ENCODE data around the gene IL3.

DNA sequence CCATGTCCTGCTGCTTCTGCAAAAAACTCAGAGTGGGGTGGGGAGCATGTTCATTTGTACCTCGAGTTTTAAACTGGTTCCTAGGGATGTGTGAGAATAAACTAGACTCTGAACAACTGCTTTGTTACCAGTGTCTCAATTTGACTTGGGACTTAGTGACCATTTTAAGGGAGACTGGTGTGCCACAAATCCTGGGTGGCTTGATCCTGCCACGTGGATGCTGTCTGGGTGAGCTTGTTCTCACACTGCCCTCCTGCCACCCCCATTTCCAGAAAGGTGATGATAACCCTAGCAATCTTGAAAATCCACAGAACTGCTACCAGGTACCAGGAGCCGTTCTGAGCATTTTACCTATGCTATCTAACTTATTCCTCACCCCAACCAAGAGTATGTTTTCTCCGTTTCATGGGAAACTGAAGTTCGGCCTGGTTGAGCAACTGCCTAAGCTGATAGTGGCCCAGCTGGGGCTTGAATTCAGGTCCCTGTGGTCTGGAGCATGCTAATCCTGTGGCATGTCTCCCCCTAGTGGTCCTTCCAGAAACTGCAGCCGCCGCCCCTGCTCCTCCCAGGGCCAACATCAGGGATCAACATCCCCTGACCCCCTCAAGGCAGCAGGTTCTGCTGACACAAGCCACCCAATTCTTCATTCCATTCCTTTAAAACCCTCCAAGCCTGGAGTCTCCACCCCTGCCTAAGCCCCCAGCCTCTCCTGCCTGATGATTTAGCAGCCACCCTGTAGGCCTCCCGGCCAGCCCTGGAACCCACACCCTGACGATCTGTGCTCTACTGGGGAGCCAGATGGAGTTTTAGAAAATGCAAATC lies 2.8 kb downstream of the IL3 start:
- TF ChIP-seq, protein P1, sequence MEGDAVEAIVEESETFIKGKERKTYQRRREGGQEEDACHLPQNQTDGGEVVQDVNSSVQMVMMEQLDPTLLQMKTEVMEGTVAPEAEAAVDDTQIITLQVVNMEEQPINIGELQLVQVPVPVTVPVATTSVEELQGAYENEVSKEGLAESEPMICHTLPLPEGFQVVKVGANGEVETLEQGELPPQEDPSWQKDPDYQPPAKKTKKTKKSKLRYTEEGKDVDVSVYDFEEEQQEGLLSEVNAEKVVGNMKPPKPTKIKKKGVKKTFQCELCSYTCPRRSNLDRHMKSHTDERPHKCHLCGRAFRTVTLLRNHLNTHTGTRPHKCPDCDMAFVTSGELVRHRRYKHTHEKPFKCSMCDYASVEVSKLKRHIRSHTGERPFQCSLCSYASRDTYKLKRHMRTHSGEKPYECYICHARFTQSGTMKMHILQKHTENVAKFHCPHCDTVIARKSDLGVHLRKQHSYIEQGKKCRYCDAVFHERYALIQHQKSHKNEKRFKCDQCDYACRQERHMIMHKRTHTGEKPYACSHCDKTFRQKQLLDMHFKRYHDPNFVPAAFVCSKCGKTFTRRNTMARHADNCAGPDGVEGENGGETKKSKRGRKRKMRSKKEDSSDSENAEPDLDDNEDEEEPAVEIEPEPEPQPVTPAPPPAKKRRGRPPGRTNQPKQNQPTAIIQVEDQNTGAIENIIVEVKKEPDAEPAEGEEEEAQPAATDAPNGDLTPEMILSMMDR (IDR thresholded peaks at IDR 0.05) = peak; percentile 86 to 99 (median 90)
- TF ChIP-seq POLR2A (IDR thresholded peaks at IDR 0.05) = no peak
